Central memory CD4-positive, alpha-beta T cell (primary cell): ENCODE data around the gene PBX3.
A peak's percentile ranks its signal among the peaks of the same experiment; 100 is the strongest.

Experiments used
- DNase-seq: peaks from one replicate; pipeline ENCODE4 v3.0.0; 2022

The PBX3 gene

GRCh38 chr9:125826850-125827249 is 79.7 kb downstream of the PBX3 start:
- no peak for DNase-seq

GRCh38 chr9:125829743-125830142 is 82.6 kb downstream of the PBX3 start:
- DNase-seq: peak; percentile 67

- DNase-seq: no peak
These were observed 83.9 kb downstream of the PBX3 start for GRCh38 chr9:125831054-125831453.

GRCh38 chr9:125831616-125832015 is 84.4 kb downstream of the PBX3 start:
- no peak for DNase-seq

- no peak for DNase-seq
These were observed 88.5 kb downstream of the PBX3 start for GRCh38 chr9:125835655-125836054.

- DNase-seq: no peak
These were observed 92.1 kb downstream of the PBX3 start for GRCh38 chr9:125839317-125839716.

GRCh38 chr9:125841444-125841843 is 94.3 kb downstream of the PBX3 start:
- no peak for DNase-seq

- no peak for DNase-seq
These were observed 95.1 kb downstream of the PBX3 start for GRCh38 chr9:125842242-125842641.

- no peak for DNase-seq
These were observed 96.5 kb downstream of the PBX3 start for GRCh38 chr9:125843646-125844045.

GRCh38 chr9:125844611-125845010 is 97.4 kb downstream of the PBX3 start:
- no peak for DNase-seq

GRCh38 chr9:125845271-125845808 is 98.2 kb downstream of the PBX3 start:
- no peak for DNase-seq

GRCh38 chr9:125847735-125848134 is 100.6 kb downstream of the PBX3 start:
- no peak for DNase-seq

- DNase-seq: no peak
These were observed 103.0 kb downstream of the PBX3 start for GRCh38 chr9:125850106-125850632.

- no peak for DNase-seq
These were observed 103.6 kb downstream of the PBX3 start for GRCh38 chr9:125850763-125851162.

GRCh38 chr9:125851979-125852378 is 104.8 kb downstream of the PBX3 start:
- DNase-seq: no peak

- DNase-seq: no peak
These were observed 105.2 kb downstream of the PBX3 start for GRCh38 chr9:125852386-125852785.

- no peak for DNase-seq
These were observed 107.5 kb downstream of the PBX3 start for GRCh38 chr9:125854553-125855275.

GRCh38 chr9:125856331-125856730 is 109.2 kb downstream of the PBX3 start:
- DNase-seq: no peak

GRCh38 chr9:125861405-125862058 is 114.4 kb downstream of the PBX3 start:
- DNase-seq: no peak

- no peak for DNase-seq
These were observed 116.8 kb downstream of the PBX3 start for GRCh38 chr9:125863923-125864322.

- DNase-seq: no peak
These were observed 120.7 kb downstream of the PBX3 start for GRCh38 chr9:125867751-125868415.

- no peak for DNase-seq
These were observed 131.0 kb downstream of the PBX3 start for GRCh38 chr9:125878164-125878631.

- no peak for DNase-seq
These were observed 133.9 kb downstream of the PBX3 start for GRCh38 chr9:125881042-125881441.
